WTC11 (cell line): ENCODE measurements around the gene CHD3. TPM values are rescaled to one million over a fixed set of nuclear protein-coding genes. Genes with fewer than 3 reads are reported as not detected.

Experiments
- ATAC-seq: fragments of 200-7000 bp; cut with Tn5 transposase; 2 replicates; pipeline ENCODE4 v1.10.0; 2021; ENCODE audit warnings: mild to moderate bottlenecking, moderate library complexity
- CTCF ChIA-PET: fragments of 300-600 bp; sonication (Branson Sonifier 250); formaldehyde crosslinking; loops from one replicate; lab custom pipeline; 2021; ENCODE audit warnings: antibody characterized with exemption; lab: Charles Lee
- POLR2A ChIA-PET: fragments of 350-600 bp; sonication (Branson Sonifier 250); formaldehyde crosslinking; loops from one replicate; lab custom pipeline; 2021; ENCODE audit warnings: antibody characterized with exemption; lab: Charles Lee
- DNase-seq: peaks from one replicate; pipeline ENCODE4 v3.0.0; 2021; ENCODE audit warnings: low spot score
- H3K27ac Mint-ChIP-seq: 2 replicates; pipeline ENCODE4 v1.8.0; 2021; ENCODE audit warnings: mixed read lengths
- H3K27me3 Mint-ChIP-seq: 2 replicates; pipeline ENCODE4 v1.8.0; 2021; ENCODE audit warnings: low read depth, mild to moderate bottlenecking, moderate library complexity, mixed read lengths
- H3K36me3 Mint-ChIP-seq: 2 replicates; pipeline ENCODE4 v1.8.0; 2021; ENCODE audit warnings: mixed read lengths
- H3K4me1 Mint-ChIP-seq: 2 replicates; pipeline ENCODE4 v1.8.0; 2022; ENCODE audit warnings: mixed read lengths
- H3K4me3 Mint-ChIP-seq: 2 replicates; pipeline ENCODE4 v1.8.0; 2021; ENCODE audit warnings: mild to moderate bottlenecking, moderate library complexity, mixed read lengths
- H3K9me3 Mint-ChIP-seq: 2 replicates; pipeline ENCODE4 v1.8.0; 2021; ENCODE audit warnings: mixed read lengths
- ETV6 ChIP-seq: sonication (generic); formaldehyde crosslinking; IDR thresholded peaks from 2 replicates; pipeline ENCODE4 v1.8.1; 2022; ENCODE audit warnings: mild to moderate bottlenecking, missing genetic modification reagents
- HMGA2 ChIP-seq: fragments of 250-450 bp; sonication (Bioruptor Pico); IDR thresholded peaks from 2 replicates; pipeline ENCODE4 v1.4.0; 2021; ENCODE audit warnings: mild to moderate bottlenecking, moderate library complexity
- MYBL2 ChIP-seq: sonication (generic); formaldehyde crosslinking; IDR thresholded peaks from 2 replicates; pipeline ENCODE4 v1.8.1; 2023; ENCODE audit warnings: mild to moderate bottlenecking, moderate library complexity, missing genetic modification reagents
- NR3C1 ChIP-seq: sonication (generic); formaldehyde crosslinking; conservative IDR thresholded peaks from 2 replicates; pipeline ENCODE4 v1.8.1; 2023; ENCODE audit warnings: low read depth, mild to moderate bottlenecking, missing genetic modification reagents
- PRRX2 ChIP-seq: fragments of 250-450 bp; sonication (Bioruptor Pico); IDR thresholded peaks from 2 replicates; pipeline ENCODE4 v1.8.0; 2021; ENCODE audit warnings: mild to moderate bottlenecking
- SMAD4 ChIP-seq: sonication (generic); formaldehyde crosslinking; IDR thresholded peaks from 2 replicates; pipeline ENCODE4 v1.8.0; 2022; ENCODE audit warnings: mild to moderate bottlenecking, missing genetic modification reagents
- TEAD4 ChIP-seq: sonication (generic); formaldehyde crosslinking; IDR thresholded peaks from 2 replicates; pipeline ENCODE4 v1.8.0; 2022; ENCODE audit warnings: mild to moderate bottlenecking, missing genetic modification reagents
- ZNF232 ChIP-seq: sonication (generic); formaldehyde crosslinking; IDR thresholded peaks from 2 replicates; pipeline ENCODE4 v1.8.0; 2022; ENCODE audit warnings: mild to moderate bottlenecking, missing genetic modification reagents
- ZNF317 ChIP-seq: sonication (generic); formaldehyde crosslinking; IDR thresholded peaks from 2 replicates; pipeline ENCODE4 v1.8.1; 2023; ENCODE audit warnings: low read depth, mild to moderate bottlenecking, moderate library complexity, missing genetic modification reagents, borderline replicate concordance
- ZNF396 ChIP-seq: fragments of 250-450 bp; sonication (Bioruptor Pico); IDR thresholded peaks from 2 replicates; pipeline ENCODE4 v1.8.0; 2021; ENCODE audit warnings: mild to moderate bottlenecking, moderate library complexity, borderline replicate concordance
- ZNF416 ChIP-seq: fragments of 250-450 bp; sonication (Bioruptor Pico); IDR thresholded peaks from 2 replicates; pipeline ENCODE4 v1.9.0; 2021; ENCODE audit warnings: mild to moderate bottlenecking, inconsistent platforms
- ZNF425 ChIP-seq: fragments of 250-450 bp; sonication (Bioruptor Pico); conservative IDR thresholded peaks from 2 replicates; pipeline ENCODE4 v1.9.0; 2021; ENCODE audit warnings: mild to moderate bottlenecking
- ZNF671 ChIP-seq: fragments of 250-450 bp; sonication (Bioruptor Pico); IDR thresholded peaks from 2 replicates; pipeline ENCODE4 v1.8.0; 2021; ENCODE audit warnings: mild to moderate bottlenecking
- total RNA-seq: library from RNA; stranded (reverse); gene quantifications from 3 replicates; pipeline ENCODE4 v1.2.3, GENCODE V29; 2021
- TF ChIP-seq, protein P1 (sequence below): fragments of 250-450 bp; sonication (Bioruptor Pico); IDR thresholded peaks from 2 replicates; pipeline ENCODE4 v1.8.0; 2021; ENCODE audit warnings: mild to moderate bottlenecking
- TF ChIP-seq, protein P2 (sequence below): sonication (generic); formaldehyde crosslinking; IDR thresholded peaks from 2 replicates; pipeline ENCODE4 v1.8.1; 2023; ENCODE audit warnings: mild to moderate bottlenecking, missing genetic modification reagents, moderate library complexity
- TF ChIP-seq, protein P3 (sequence below): sonication (generic); formaldehyde crosslinking; IDR thresholded peaks from 2 replicates; pipeline ENCODE4 v1.8.0; 2022; ENCODE audit warnings: mild to moderate bottlenecking, missing genetic modification reagents
- TF ChIP-seq, protein P4 (sequence below): sonication (generic); formaldehyde crosslinking; IDR thresholded peaks from 2 replicates; pipeline ENCODE4 v1.8.1; 2023; ENCODE audit warnings: mild to moderate bottlenecking, missing genetic modification reagents, borderline replicate concordance

The CHD3 gene
- total RNA-seq, 1 experiment from 2014 or later, result 39.5 TPM

DNA sequence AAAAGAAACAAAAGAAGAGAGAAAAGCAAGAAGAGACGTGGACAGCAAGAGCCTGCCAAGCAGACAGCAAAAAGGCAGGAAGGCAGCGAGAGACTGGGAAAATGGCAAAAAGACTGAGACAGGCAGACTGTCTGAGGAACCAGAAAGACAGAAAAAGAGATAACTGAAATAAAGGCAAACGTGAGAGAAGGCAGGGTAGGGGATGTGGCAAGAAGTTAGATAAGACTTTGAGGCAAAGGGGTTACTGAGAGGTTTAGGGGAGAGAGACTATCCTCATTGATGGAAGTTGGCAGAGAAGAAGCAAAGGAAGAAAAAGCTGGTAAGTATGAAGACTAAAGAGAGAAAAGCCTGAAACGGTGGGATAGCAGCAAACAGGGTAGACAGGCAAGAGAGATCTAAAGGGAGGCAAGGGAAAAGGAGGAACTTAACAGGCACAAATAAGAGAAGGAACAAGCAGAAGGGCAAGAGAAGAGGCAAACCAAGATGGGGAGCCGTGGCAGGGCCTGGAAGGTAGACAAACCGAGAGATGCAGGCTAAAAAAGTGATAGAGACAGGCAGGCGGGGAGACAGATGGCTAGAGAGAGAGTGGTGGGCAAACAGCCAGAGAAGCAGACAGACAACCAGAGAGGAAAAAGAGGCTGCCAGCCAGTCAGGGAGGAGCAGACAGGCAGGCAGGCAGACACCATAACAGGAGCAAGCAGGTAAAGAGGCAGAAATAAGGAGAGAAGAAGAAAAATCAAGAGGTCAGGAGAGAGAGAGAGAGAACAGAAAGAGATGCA is 7.1 kb upstream of the CHD3 start:
- no peak for ATAC-seq
- Mint-ChIP-seq H3K36me3 (no peaks in the 10 kb centered on the region), H3K27ac (no peak overlapping the region), H3K9me3 (no peaks in the 10 kb centered on the region), H3K4me1 (peaks cover 8% of the 10 kb centered on the region), H3K27me3 (no peaks in the 10 kb centered on the region; the same call in 1 of the 2 replicates), H3K4me3 (no peak overlapping the region)
- CTCF ChIA-PET, result interaction anchor here (0.6 kb wide), 1 partner anchor 142 kb away, joined by 3 read pairs; no protein-coding TSS in a partner anchor
- no peak for DNase-seq
- POLR2A ChIA-PET, result no interaction called here
- TF ChIP-seq, protein P1, sequence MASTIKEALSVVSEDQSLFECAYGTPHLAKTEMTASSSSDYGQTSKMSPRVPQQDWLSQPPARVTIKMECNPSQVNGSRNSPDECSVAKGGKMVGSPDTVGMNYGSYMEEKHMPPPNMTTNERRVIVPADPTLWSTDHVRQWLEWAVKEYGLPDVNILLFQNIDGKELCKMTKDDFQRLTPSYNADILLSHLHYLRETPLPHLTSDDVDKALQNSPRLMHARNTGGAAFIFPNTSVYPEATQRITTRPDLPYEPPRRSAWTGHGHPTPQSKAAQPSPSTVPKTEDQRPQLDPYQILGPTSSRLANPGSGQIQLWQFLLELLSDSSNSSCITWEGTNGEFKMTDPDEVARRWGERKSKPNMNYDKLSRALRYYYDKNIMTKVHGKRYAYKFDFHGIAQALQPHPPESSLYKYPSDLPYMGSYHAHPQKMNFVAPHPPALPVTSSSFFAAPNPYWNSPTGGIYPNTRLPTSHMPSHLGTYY (CRISPR knock-in tag), result no peak
- TF ChIP-seq ZNF671 (CRISPR knock-in tag) (no peak), NR3C1 (CRISPR knock-in tag) (no peak), ZNF396 (CRISPR knock-in tag) (no peak), PRRX2 (CRISPR knock-in tag) (no peak), ZNF232 (CRISPR knock-in tag) (no peak), SMAD4 (no peak), MYBL2 (no peak), TEAD4 (CRISPR knock-in tag) (no peak), ZNF425 (CRISPR knock-in tag) (no peak), ZNF416 (CRISPR knock-in tag) (no peak), HMGA2 (CRISPR knock-in tag) (no peak), ZNF317 (no peak), ETV6 (CRISPR knock-in tag) (no peak)
- TF ChIP-seq, protein P2, sequence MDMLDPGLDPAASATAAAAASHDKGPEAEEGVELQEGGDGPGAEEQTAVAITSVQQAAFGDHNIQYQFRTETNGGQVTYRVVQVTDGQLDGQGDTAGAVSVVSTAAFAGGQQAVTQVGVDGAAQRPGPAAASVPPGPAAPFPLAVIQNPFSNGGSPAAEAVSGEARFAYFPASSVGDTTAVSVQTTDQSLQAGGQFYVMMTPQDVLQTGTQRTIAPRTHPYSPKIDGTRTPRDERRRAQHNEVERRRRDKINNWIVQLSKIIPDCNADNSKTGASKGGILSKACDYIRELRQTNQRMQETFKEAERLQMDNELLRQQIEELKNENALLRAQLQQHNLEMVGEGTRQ (CRISPR knock-in tag), result no peak
- TF ChIP-seq, protein P3, sequence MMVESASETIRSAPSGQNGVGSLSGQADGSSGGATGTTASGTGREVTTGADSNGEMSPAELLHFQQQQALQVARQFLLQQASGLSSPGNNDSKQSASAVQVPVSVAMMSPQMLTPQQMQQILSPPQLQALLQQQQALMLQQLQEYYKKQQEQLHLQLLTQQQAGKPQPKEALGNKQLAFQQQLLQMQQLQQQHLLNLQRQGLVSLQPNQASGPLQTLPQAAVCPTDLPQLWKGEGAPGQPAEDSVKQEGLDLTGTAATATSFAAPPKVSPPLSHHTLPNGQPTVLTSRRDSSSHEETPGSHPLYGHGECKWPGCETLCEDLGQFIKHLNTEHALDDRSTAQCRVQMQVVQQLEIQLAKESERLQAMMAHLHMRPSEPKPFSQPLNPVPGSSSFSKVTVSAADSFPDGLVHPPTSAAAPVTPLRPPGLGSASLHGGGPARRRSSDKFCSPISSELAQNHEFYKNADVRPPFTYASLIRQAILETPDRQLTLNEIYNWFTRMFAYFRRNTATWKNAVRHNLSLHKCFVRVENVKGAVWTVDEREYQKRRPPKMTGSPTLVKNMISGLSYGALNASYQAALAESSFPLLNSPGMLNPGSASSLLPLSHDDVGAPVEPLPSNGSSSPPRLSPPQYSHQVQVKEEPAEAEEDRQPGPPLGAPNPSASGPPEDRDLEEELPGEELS, result no peak
- TF ChIP-seq, protein P4, sequence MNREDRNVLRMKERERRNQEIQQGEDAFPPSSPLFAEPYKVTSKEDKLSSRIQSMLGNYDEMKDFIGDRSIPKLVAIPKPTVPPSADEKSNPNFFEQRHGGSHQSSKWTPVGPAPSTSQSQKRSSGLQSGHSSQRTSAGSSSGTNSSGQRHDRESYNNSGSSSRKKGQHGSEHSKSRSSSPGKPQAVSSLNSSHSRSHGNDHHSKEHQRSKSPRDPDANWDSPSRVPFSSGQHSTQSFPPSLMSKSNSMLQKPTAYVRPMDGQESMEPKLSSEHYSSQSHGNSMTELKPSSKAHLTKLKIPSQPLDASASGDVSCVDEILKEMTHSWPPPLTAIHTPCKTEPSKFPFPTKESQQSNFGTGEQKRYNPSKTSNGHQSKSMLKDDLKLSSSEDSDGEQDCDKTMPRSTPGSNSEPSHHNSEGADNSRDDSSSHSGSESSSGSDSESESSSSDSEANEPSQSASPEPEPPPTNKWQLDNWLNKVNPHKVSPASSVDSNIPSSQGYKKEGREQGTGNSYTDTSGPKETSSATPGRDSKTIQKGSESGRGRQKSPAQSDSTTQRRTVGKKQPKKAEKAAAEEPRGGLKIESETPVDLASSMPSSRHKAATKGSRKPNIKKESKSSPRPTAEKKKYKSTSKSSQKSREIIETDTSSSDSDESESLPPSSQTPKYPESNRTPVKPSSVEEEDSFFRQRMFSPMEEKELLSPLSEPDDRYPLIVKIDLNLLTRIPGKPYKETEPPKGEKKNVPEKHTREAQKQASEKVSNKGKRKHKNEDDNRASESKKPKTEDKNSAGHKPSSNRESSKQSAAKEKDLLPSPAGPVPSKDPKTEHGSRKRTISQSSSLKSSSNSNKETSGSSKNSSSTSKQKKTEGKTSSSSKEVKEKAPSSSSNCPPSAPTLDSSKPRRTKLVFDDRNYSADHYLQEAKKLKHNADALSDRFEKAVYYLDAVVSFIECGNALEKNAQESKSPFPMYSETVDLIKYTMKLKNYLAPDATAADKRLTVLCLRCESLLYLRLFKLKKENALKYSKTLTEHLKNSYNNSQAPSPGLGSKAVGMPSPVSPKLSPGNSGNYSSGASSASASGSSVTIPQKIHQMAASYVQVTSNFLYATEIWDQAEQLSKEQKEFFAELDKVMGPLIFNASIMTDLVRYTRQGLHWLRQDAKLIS, result no peak
